A549 (cell line): Measurements from ENCODE around the gene SMIM8. TPM values are rescaled to one million over a fixed set of nuclear protein-coding genes. Genes with fewer than 3 reads are reported as not detected.

Experiments
- ATAC-seq, 2 experiments: fragments of 200-7000 bp in 1 of 2; fragments of >200 bp in 1 of 2; cut with Nextera tagmentation in 1 of 2; cut with Tn5 transposase in 1 of 2; 3 replicates each; pipeline versions ENCODE4 v1.8.0 to v1.9.1; 2018 to 2020; ENCODE audit warnings: mild to moderate bottlenecking in 1 of 2, moderate library complexity in 1 of 2
- CTCF ChIA-PET: fragments of 300-600 bp; sonication (Branson Sonifier 250); formaldehyde crosslinking; extraction: SDS; loops from one replicate; lab custom pipeline; 2021; ENCODE audit warnings: antibody characterized with exemption, inconsistent platforms; lab: Yijun Ruan, JAX
- POLR2A ChIA-PET: fragments of 350-600 bp; formaldehyde crosslinking; extraction: SDS; loops from one replicate; lab custom pipeline; 2021; ENCODE audit warnings: antibody characterized with exemption, inconsistent platforms; lab: Yijun Ruan, JAX
- DNase-seq, 2 experiments: peaks; one replicate each; pipeline versions ENCODE4 v3.0.0 to v3.0.0-alpha.2; 2011 to 2016; ENCODE audit warnings: low read depth in 1 of 2, low spot score in 1 of 2
- FAIRE-seq: peaks from 2 replicates; lab custom pipeline; 2011; peaks lifted over from hg19 to GRCh38; lab: Jason Lieb, UNC
- H3K27ac ChIP-seq, 2 experiments: fragments of >200 bp; sonication (Bioruptor Twin); formaldehyde crosslinking; 3 replicates each; pipeline ENCODE4 v1.5.1; 2016 to 2017
- H3K4me1 ChIP-seq: fragments of >200 bp; sonication (Bioruptor Twin); formaldehyde crosslinking; 3 replicates; pipeline ENCODE4 v1.6.1; 2016
- H3K4me2 ChIP-seq: fragments of >200 bp; sonication (Bioruptor Twin); formaldehyde crosslinking; 3 replicates; pipeline ENCODE4 v1.6.1; 2016
- H3K4me3 ChIP-seq: fragments of >200 bp; sonication (Bioruptor Twin); formaldehyde crosslinking; 3 replicates; pipeline ENCODE4 v1.5.1; 2016
- H3K9me3 ChIP-seq: fragments of >200 bp; sonication (Bioruptor Twin); formaldehyde crosslinking; 3 replicates; pipeline ENCODE4 v1.6.1; 2016
- ATOH8 ChIP-seq: fragments of 250-450 bp; sonication (Bioruptor Pico); IDR thresholded peaks from 2 replicates; pipeline ENCODE4 v1.5.0; 2020; ENCODE audit warnings: low read depth, mild to moderate bottlenecking, moderate library complexity
- CBX2 ChIP-seq: fragments of 200-600 bp; sonication (generic); IDR thresholded peaks from 2 replicates; pipeline ENCODE4 v1.6.1; 2016; ENCODE audit warnings: low read depth, mild to moderate bottlenecking, borderline replicate concordance
- CEBPB ChIP-seq, 2 experiments: fragments of >200 bp in 1 of 2; sonication (Bioruptor Twin) in 1 of 2; formaldehyde crosslinking in 1 of 2; IDR thresholded peaks; 2 replicates each; pipeline ENCODE4 v1.6.1; 2012 to 2016
- CHD2 ChIP-seq: fragments of 150-350 bp; IDR thresholded peaks from 2 replicates; pipeline ENCODE4 v1.6.1; 2014; ENCODE audit warnings: low read length; ENCODE audit not compliant: partially characterized antibody
- CTCF ChIP-seq: fragments of >200 bp; sonication (Bioruptor Twin); formaldehyde crosslinking; IDR thresholded peaks from 3 replicates; pipeline ENCODE4 v1.5.1; 2016
- ESRRA ChIP-seq: fragments of 150-350 bp; IDR thresholded peaks from 2 replicates; pipeline ENCODE4 v1.6.1; 2014; ENCODE audit warnings: mild to moderate bottlenecking, low read length, borderline replicate concordance
- FOSB ChIP-seq: fragments of 250-450 bp; sonication (Bioruptor Pico); IDR thresholded peaks from 2 replicates; pipeline ENCODE4 v1.5.0; 2020; ENCODE audit warnings: mild to moderate bottlenecking, moderate library complexity
- HDAC2 ChIP-seq: fragments of 200-600 bp; sonication (generic); IDR thresholded peaks from 2 replicates; pipeline ENCODE4 v1.6.1; 2016
- HOXA7 ChIP-seq: fragments of 250-450 bp; sonication (Bioruptor Pico); IDR thresholded peaks from 2 replicates; pipeline ENCODE4 v1.5.0; 2020; ENCODE audit warnings: mild to moderate bottlenecking, moderate library complexity
- HOXB13 ChIP-seq: fragments of 250-450 bp; sonication (Bioruptor Pico); IDR thresholded peaks from 2 replicates; pipeline ENCODE4 v1.5.0; 2020; ENCODE audit warnings: low read depth, mild to moderate bottlenecking, moderate library complexity
- KDM1A ChIP-seq: fragments of 200-600 bp; sonication (generic); IDR thresholded peaks from 2 replicates; pipeline ENCODE4 v1.6.1; 2016; ENCODE audit warnings: low read depth, mild to moderate bottlenecking
- NFE2L2 ChIP-seq: fragments of 150-350 bp; conservative IDR thresholded peaks from 2 replicates; pipeline ENCODE4 v1.6.1; 2014; ENCODE audit warnings: low read length
- NPAS2 ChIP-seq: fragments of 250-450 bp; sonication (Bioruptor Pico); IDR thresholded peaks from 2 replicates; pipeline ENCODE4 v1.8.0; 2022; ENCODE audit warnings: mild to moderate bottlenecking, moderate library complexity, borderline replicate concordance
- PHF8 ChIP-seq: fragments of 200-600 bp; sonication (generic); IDR thresholded peaks from 2 replicates; pipeline ENCODE4 v1.6.1; 2016; ENCODE audit warnings: low read depth, mild to moderate bottlenecking, antibody characterized with exemption, moderate library complexity, borderline replicate concordance
- POLR2AphosphoS2 ChIP-seq: conservative IDR thresholded peaks from 2 replicates; pipeline ENCODE4 v1.6.1; 2012; ENCODE audit warnings: low read length, improper control_type of control experiment, inconsistent platforms
- RAD21 ChIP-seq, 2 experiments: fragments of >200 bp in 1 of 2; sonication (Bioruptor Twin) in 1 of 2; formaldehyde crosslinking in 1 of 2; IDR thresholded peaks in 1 of 2; conservative IDR thresholded peaks in 1 of 2; 2 replicates in 1 of 2; 3 replicates in 1 of 2; pipeline ENCODE4 v1.6.1; 2012 to 2018; ENCODE audit warnings: inconsistent platforms in 1 of 2
- RARB ChIP-seq: fragments of 250-450 bp; sonication (Bioruptor Pico); IDR thresholded peaks from 2 replicates; pipeline ENCODE4 v1.8.0; 2021; ENCODE audit warnings: mild to moderate bottlenecking, moderate library complexity
- RCOR1 ChIP-seq: fragments of 150-350 bp; IDR thresholded peaks from 2 replicates; pipeline ENCODE4 v1.6.1; 2014; ENCODE audit warnings: antibody characterized with exemption, low read length, low read depth
- REST ChIP-seq: fragments of 200-600 bp; sonication (generic); IDR thresholded peaks from 2 replicates; pipeline ENCODE4 v1.6.1; 2016; ENCODE audit warnings: antibody characterized with exemption, mild to moderate bottlenecking, moderate library complexity
- RNF2 ChIP-seq: fragments of 200-600 bp; sonication (generic); IDR thresholded peaks from 2 replicates; pipeline ENCODE4 v1.6.1; 2016; ENCODE audit warnings: low read depth, mild to moderate bottlenecking, antibody characterized with exemption, moderate library complexity, borderline replicate concordance
- SREBF2 ChIP-seq: fragments of 450-650 bp; IDR thresholded peaks from 2 replicates; pipeline ENCODE4 v1.6.1; 2014; ENCODE audit warnings: mild to moderate bottlenecking, moderate library complexity
- ZSCAN20 ChIP-seq: fragments of 250-450 bp; sonication (Bioruptor Pico); IDR thresholded peaks from 2 replicates; pipeline ENCODE4 v1.8.0; 2022; ENCODE audit warnings: mild to moderate bottlenecking, moderate library complexity
- WGBS: methylation state at CpG from one replicate; pipeline ENCODE4 v1.1.6; 2017; ENCODE audit errors: missing lambda C conversion rate; 5-methylcytosine and 5-hydroxymethylcytosine counted together
- polyA plus RNA-seq, 4 experiments: library from polyadenylated mRNA; depleted of rRNA in 3 of 4; stranded (reverse); fragments of >200 nt; fragmentation: RNase III in 1 of 4; extraction: RNeasy Plus Mini Kit Qiagen cat#74134 plus additional on column Dnase treatment in 1 of 4; gene quantifications; 2 replicates in 3 of 4; 3 replicates in 1 of 4; pipeline ENCODE4 v1.2.3, GENCODE V29; 2011 to 2017
- TF ChIP-seq, protein P1 (sequence below): IDR thresholded peaks from 2 replicates; pipeline ENCODE4 v1.6.1; 2012
- TF ChIP-seq, protein P2 (sequence below): IDR thresholded peaks from 2 replicates; pipeline ENCODE4 v1.6.1; 2012

The SMIM8 gene
- polyA plus RNA-seq, 2 of the 4 experiments (the other 2 are of a cell fraction), result 2.8 to 6.9 TPM

DNA sequence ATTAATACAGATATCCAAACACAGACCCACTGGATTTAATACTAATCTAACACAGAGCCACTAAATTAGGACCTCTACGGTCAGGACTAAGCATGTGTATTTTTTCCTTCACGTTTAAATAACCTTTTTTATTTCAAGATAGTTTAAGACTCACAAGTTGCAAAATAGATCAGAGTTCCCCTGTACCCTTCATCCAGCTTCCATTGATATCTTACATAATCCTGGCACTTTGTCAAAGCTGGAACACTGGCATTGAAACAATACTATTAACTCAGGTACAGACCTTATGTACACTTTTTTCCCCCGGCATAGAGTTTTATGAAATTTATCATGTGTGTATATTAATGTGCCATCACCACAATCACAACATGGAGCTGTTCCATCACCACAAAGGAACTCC lies 24.3 kb downstream of the SMIM8 start:
- WGBS, result 91% methylated on average over 3 of the region's 3 CpGs
- POLR2A ChIA-PET, result no interaction called here
- ATAC-seq, result no peak

GRCh38 chr6:87349896-87350295 lies 27.5 kb downstream of the SMIM8 start:
- Histone ChIP-seq H3K4me3 (no peak overlapping the region), H3K27ac (no peak overlapping the region), H3K9me3 (no peaks in the 10 kb centered on the region), H3K4me2 (no peak overlapping the region), H3K4me1 (no peaks in the 10 kb centered on the region)
- ATAC-seq (no peak), FAIRE-seq (no peak), DNase-seq (no peak)
- TF ChIP-seq KDM1A (no peak), CEBPB (IDR thresholded peaks at IDR 0.05) (no peak), NFE2L2 (no peak), CBX2 (no peak), POLR2AphosphoS2 (no peak), CHD2 (no peak), NPAS2 (no peak), ZSCAN20 (CRISPR knock-in tag) (no peak), FOSB (CRISPR knock-in tag) (no peak), RAD21 (conservative IDR thresholded peaks at IDR 0.05 in 1 of 2, IDR thresholded peaks at IDR 0.05 in 1 of 2) (no peak), RCOR1 (no peak), HOXB13 (CRISPR knock-in tag) (no peak)
- TF ChIP-seq, protein P1, sequence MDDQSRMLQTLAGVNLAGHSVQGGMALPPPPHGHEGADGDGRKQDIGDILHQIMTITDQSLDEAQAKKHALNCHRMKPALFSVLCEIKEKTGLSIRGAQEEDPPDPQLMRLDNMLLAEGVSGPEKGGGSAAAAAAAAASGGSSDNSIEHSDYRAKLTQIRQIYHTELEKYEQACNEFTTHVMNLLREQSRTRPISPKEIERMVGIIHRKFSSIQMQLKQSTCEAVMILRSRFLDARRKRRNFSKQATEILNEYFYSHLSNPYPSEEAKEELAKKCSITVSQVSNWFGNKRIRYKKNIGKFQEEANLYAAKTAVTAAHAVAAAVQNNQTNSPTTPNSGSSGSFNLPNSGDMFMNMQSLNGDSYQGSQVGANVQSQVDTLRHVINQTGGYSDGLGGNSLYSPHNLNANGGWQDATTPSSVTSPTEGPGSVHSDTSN, result no peak
- ChIA-PET CTCF (no interaction called here), POLR2A (no interaction called here)
- WGBS, result 94% methylated on average over 2 of the region's 2 CpGs

More for the DNA sequence above, 24.3 kb downstream of the SMIM8 start:
- CTCF ChIA-PET, result no interaction called here
- H3K9me3 ChIP-seq, result no peaks in the 10 kb centered on the region
- H3K4me2 ChIP-seq, result no peak overlapping the region
- DNase-seq (no peak), FAIRE-seq (no peak)
- no peak overlapping the region for H3K27ac ChIP-seq
- H3K4me3 ChIP-seq, result no peak overlapping the region
- H3K4me1 ChIP-seq, result no peaks in the 10 kb centered on the region
- TF ChIP-seq HOXA7 (no peak), REST (no peak), ATOH8 (CRISPR knock-in tag) (no peak), RNF2 (no peak), ESRRA (no peak), SREBF2 (no peak), POLR2AphosphoS2 (no peak), HDAC2 (no peak), CEBPB (IDR thresholded peaks at IDR 0.05) (no peak)

DNA sequence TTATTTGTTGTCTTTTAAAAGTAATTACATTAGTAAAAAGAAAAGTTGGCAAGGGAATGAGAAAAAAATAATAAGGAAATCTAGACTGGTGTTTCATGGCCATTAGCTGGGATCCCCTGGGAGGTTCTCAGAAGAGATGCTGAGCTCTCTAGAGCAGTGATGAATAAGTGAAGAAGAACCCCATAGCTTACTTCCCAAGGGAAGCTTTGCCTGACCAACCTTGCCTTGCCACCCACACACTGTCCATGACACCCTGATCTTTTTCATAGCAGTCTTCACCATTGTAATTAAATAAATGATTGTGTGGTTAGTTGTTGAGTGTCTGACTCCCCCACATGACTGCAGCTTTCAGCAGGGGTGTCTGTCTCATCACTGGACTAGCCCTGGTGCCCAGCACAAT lies 28.1 kb downstream of the SMIM8 start:
- no peak for ATAC-seq
- FAIRE-seq, result no peak

More for the DNA sequence above, 28.1 kb downstream of the SMIM8 start:
- CTCF ChIA-PET, result no interaction called here
- H3K4me2 ChIP-seq, result no peak overlapping the region
- TF ChIP-seq CTCF (no peak), HOXA7 (no peak), FOSB (CRISPR knock-in tag) (no peak), PHF8 (no peak), RARB (no peak), POLR2AphosphoS2 (no peak), ESRRA (no peak)
- TF ChIP-seq, protein P2, sequence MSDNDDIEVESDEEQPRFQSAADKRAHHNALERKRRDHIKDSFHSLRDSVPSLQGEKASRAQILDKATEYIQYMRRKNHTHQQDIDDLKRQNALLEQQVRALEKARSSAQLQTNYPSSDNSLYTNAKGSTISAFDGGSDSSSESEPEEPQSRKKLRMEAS, result no peak
- no peak overlapping the region for H3K27ac ChIP-seq
- POLR2A ChIA-PET, result no interaction called here
- no peaks in the 10 kb centered on the region for H3K9me3 ChIP-seq
- DNase-seq, result no peak
- no peaks in the 10 kb centered on the region for H3K4me1 ChIP-seq
- H3K4me3 ChIP-seq, result no peak overlapping the region
